HG03457 (cell line): ENCODE data around the gene CNMD.

Source experiments
- ATAC-seq: cut with Tn5 transposase; IDR thresholded peaks from one replicate; pipeline ENCODE4 v1.9.1; 2021; ENCODE audit warnings: moderate number of reproducible peaks; ENCODE audit not compliant: unreplicated experiment

CNMD gene

DNA sequence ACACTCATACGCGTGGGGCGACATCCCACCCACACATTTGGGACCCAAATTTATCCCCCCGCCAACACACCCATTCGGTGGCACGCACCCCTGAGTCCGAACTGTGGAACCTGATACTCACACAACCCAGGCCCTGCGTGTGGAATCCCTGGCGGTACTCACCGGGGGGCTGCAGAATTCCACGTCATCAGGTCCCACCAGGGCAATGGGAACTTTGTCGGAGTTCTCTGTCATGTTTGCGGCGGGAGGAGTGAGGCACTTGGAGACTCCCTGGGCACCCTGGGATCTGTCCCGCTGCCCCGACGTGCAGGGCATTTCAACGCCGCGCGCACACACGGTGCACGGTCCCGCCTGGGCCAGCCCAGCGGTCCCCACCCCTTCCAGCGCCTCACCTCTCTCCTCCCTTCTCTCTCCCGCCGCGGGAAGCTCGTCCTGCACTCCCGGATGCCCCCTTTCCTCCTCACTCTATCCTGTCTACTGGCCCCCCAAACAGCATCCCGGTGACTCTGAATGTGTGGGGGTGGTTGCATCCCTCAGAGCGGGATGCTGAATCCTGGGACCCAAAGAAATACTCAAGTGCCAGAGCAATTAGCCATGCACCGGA lies at the start of gene CNMD:
Gene CNMD (minus strand): TSS at position 353 of the 604 bp plus-strand sequence. CDS start 119 bp downstream, at position 234.
- ATAC-seq = no peak

DNA sequence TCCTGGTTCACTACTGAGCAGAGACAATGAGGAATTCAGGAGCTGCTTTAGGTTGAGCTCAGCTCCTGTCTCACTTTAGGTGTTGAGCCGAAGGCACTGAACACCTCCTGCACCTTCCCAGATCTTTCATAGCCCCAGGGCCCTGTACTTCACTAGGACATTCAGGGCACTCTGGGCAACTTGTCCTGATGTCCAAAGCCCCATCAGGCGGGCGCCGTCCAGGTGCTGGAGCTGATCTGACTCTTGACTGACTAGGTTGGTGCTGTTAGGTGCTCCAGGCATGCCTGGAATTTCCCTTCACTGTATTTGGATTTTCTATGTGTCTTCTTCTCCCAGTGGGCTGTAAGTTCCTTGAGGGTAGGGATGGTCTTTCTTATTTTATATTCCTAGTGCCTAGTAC lies 48.4 kb upstream of the CNMD start:
- no peak for ATAC-seq

DNA sequence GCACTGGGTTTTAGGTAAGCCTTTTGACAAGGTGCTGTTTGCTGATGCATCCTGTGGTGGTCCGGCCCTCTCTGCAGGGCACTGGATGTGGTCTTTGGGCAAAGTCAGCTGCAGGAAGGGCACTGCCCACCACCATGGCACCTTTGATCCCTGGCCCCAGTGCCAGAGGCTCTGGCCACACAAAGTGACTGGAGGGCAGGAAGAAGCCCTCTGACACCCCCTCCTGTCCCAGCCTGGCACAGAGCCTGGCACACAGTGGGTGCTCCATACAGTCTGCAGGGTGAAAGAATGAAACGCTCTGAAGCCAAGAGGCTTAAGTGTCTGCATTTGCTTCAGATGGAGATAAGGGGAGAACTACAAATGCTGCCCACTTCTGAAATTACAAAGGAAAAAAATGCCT lies 47.6 kb upstream of the CNMD start:
- ATAC-seq = no peak

DNA sequence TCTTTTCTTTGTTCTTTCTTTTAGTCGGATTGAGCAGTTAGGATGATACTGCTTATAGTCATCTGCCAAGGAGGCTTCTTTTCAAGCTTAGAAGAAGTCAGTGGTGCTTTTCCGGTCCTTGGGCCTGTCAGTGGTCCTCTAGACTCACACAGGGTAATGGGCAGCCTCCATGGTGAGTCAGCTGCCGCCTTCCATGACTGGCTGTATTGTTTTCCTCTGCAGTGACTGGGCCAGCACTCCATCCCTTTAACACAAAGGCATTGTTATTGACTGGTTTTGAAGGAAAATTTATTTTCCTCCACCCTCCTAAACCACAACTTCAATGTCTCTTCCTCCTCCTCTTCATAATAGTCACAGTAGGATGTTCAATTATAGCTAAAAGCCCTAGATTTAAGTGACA lies 47.1 kb upstream of the CNMD start:
- no peak for ATAC-seq

DNA sequence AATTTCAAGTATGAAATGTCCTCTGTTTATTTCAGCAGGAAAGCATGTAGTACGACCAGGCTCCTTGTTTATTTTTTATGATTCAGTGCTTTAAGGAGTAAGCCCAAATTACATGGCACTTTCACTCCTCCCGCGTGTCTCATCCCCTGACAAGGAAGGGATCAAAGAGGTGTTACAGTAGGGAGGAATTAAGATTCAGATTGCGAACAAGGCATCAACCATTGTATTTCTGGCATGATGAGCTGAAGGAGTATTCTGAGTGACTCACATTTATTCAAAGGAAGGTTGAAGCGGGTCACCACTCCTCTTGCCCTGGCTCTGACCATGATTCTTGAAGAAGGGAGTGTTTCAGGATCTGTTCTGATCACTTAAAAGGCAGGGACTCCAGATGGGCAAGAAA lies 46.1 kb upstream of the CNMD start:
- no peak for ATAC-seq

DNA sequence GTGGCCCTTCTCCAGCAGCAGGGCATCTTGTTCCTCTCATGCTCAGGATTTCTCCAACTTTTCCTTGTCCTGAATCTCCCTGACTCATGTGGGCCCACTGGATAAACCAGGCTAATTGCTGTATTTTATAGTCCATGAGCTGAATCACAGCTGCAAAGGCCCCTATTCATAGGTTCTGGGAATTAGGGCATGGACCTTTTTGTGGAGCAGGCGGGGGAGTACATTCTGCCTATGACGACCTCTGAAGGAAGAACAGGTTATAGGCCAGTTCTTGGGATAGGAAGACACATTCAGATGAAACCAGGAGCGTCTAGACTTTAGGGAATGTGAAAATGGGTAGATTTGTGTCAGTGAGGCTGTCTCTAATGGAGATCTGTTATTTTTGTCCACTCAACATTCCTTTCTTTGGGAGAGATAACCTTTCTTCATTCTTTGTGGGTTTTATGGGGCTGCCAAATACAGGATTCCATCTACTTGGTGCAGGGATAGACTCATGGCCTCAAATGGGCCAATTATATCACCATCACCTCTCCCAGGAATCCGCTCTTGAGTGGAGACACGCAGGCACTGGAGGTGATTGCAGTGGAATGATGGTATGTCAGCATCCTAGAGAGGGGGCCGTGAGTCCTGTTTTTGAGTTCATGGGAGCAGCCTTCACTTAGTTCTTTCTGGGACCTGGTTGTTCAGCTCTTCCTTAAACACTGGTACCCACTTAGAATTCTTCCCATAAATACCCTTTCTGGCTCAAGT lies 45.1 kb upstream of the CNMD start:
- no peak for ATAC-seq

DNA sequence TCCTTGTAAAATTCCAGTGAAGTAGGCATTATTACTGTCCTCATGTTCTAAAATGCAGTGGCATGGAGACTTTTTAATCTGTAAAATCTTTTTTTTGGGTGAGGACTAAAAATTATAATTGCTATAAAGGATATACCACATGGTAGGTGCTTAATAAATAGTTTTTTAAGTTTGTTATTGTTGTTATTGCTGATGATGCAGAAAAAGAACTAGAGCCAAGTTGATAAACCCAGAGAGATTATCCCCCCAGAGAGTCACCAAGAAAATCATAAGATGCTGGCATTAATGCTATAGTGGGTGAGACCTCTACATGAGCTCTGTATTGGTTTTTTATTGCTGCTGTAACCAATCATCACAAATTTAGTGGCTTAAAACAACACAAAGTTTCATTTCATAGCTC lies 44.3 kb upstream of the CNMD start:
- ATAC-seq = no peak

DNA sequence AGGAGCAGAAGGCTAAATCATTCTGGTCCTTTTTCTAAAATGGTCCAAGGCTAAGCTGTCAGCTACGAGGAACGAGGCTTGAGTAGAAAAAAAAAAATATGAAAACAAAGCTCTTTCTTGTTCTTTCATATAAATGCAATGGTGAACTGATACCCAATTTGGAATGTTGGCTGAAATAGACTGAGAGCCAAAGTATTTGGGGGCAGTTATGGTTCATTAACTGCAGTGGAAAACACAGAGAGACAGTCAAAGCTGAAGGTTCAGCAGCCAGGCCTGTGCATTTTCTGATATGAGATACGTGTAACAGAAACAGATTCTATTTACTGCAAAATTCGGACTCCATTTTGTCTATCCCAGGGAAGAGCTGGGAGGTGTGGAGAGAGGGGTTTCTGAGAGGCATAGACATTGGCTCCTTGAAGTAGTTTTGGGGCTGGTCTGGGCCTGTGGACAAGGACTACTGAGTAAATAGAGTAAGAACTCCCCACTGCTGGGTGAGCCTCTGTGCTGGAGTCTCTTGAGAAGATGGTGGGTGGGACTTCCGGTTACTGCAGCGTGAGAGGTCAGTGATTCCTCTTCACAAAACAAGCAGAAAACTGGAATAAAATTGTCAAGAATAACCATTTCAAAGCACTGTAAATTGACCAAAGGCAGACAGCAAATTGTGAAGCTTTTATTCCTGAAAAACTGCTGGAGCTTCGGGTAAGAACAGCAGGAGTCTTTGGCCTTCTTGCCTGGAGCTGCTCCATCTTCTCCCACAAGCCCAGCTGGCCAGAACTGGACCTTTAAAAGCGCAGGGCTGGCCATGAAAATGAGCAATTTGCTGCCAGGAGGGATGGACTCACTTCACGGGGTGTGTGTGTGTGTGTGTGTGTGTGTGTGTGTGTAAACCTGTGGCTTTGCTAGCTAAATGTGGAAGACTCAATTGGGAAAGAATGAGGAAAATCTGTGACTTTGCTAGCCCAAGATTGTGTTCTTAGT lies 43.1 kb upstream of the CNMD start:
- no peak for ATAC-seq

DNA sequence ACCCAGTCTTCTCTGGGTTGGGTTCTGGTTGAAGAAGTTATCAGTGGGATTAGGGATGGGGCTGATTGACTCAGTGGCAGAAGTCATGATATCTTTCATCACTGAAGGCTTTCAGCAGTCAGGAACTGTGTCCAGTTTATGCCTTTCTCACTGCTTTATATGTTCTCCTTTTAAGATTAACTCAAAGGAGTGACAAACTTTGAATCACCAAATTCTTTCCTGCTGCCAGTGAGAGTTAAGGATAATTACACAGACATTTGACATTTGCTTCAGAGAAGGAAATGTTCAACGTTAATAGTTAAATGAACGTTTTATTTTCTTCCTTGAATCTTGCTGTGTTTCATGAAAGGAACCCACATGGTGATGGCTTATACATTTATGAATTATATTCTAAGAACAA lies 41.0 kb upstream of the CNMD start:
- ATAC-seq = no peak

DNA sequence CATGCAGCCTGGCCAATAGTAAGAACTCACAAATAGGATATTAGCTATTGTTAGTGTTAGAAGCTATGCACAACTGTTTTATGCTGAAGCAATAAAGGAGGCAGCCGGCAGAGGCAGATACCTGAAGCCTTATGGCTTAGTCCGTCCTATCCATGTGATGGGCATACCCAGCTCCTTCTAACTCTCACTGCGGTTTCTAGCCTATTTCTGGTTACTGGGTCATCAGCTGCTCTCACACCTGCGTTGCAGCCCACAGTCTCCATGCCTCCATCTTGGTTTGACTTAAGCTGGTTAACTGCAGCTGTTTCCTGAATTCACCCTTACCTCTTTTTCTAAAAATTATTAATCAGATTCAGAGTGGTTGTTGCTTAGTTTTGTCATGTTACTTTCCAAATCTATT lies 40.5 kb upstream of the CNMD start:
- no peak for ATAC-seq

DNA sequence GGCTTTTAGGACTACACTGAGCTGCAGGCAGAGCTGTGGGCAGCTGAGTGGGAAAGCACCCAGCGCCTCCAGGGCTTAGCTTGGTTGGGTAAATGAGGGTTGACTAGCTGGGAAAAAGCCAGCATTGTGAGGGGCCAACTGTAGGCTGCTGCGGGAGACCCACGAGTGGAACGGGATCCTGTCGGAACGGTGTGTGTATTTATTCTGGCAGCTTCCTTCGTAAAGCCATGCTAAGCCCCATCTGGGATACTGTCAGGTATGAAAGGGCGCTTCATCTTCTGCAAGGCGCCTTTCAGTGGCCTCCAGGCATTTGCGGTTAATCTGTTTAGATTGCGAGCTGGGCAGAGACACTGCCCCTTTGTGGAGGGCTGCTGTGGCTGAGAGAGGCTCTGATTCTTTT lies 39.5 kb upstream of the CNMD start:
- ATAC-seq = no peak

DNA sequence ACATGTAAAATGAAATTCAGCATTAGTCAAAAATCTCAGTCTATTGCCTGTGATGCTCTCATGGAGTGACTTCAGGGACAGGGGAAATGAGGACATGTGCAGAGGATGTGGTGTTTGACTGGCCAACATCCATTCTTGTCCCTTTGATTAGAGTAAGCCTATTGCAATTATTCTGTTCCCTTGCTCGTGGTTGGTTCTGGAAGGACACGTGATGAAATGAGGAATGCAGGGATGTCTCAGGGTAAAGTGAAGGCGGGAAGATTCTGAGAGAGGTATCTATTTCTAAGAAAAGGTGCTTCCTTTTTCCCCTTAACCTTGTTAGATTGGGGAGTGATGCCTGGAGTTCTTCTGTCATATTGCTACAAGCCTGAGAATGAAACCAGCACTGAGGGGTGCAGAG lies 37.1 kb upstream of the CNMD start:
- no peak for ATAC-seq

DNA sequence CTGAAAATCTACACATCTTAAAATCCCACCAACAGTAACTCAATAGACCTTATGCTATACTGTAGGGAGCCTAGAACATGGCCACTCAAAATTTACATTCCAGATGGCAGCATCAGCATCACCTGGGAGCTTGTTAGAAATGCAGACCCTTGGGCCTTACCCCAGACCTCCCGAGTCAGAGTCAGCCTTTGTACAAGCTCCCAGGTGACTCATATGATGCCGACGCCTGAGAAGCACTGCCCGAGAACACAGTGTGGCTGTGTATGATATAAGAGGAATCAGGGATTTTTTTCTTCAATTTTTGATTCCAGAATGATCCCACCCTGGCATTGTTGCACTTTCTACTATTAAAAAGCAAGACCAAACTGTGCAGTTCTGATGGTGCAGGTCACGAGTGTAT lies 35.9 kb upstream of the CNMD start:
- ATAC-seq = no peak

DNA sequence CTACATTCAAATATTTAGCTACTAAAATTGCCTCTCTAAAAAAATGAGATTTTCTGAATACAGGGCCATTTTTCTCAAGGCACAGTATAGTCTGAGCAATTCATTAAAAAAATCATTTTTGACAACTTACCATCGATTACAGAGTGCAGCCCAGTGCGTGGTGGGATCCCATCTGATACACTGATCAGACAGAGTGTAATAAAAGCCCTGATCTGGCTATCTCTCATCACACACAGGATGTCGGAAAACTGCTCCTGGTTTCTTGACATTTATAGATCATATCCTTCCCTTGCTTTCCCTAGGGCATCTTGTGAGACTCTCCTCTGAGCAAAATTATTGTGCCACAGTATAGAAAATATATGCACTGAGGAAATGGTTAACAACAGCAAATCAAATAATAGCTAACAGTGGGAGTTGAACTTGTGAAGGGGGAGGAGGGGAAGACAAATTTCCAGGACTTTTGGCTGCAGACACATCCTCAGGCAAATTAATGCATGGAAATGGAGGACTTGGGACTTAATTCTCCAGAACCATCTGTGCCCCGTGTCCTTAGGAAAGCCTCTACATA lies 28.4 kb upstream of the CNMD start:
- no peak for ATAC-seq

DNA sequence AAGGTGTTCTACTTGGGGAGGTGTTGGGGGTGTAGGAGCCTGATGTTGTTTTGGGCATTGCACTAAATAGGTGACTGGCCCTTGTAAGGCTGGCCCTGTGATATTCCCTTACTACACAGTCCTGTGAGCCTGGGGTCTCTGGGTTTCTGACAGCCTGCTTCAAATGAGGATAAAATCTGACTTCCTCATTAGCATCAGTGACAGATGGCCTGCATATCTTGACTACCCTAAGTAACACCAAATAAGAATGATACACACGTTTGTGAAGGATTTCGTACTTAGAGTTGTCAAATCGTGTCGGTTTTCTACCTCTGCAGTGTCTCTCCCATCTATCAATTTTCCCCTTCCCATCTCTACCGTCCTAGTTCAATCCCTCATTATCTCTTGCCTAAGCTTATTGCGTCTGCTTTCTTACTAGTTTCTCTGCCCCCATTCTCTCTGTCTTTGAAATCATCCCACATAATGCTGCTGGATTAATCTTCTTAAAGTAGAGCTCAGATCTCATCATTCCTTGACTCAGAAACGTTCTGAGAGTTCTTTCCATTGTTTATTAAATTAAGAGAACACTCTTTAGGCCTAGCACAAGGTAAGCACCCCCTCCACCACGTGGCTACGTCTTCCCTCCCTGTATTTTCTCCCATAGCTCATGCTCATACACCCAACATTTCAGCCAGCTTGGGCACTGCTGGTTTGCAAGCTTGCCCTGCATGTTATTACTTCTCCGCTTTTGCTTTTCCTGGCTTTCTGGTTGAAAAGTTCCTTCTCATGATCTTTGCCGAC lies 26.2 kb upstream of the CNMD start:
- ATAC-seq = no peak

DNA sequence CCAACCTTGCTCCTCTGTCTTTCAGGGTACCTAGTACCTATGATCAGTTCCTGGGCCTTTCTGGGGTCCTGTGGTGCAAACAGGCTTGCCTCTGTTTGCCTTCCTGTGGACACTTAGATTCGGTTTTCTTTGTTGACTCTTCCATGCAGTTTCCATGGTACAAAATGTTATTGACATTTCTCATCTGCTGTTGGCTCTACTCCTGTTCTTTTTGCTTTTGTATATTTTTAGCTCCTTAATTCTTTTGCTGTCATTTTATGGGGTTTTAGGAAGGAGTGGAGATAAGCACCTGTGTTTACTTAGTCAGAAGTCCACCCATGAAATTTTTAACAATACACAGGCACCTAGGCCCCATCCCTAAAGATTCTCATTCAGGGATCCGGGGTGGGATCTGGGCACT lies 20.5 kb upstream of the CNMD start:
- ATAC-seq = no peak

DNA sequence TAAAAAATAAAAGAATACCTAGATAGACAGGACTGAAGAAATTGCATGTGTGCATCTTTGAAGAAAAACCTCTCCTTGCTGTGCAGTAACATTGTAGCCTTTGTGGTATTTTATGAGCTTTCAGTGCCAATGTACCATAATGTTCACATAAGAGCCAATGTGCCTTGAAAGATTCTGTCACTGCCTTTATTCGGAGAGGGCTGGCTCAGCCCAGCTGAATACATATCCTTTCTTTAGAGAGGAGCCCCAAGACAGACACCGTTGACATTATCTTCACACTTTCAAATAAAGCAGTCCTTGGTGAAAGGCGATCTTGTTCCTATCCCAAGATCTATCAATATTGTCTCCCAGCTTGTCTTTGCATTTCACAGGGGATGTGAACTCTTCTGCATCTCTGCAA lies 18.5 kb upstream of the CNMD start:
- no peak for ATAC-seq

DNA sequence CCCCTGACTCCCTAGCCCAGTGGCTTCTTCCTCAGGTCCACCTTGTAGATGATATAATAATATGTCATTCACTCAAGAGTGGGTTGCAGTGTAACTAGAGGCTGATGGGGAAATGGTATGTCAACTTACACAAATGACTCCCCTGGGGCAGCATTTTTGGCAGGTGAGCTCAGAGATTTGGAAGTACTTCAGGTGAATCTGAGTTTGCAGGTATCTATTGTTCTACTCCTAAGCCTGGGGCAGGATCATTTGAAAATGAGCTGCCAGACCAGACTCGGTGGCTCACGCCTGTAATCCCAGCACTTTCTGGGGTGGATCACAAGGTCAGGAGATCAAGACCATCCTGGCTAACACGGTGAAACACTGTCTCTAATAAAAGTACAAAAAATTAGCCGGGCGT lies 11.6 kb upstream of the CNMD start:
- ATAC-seq = no peak

DNA sequence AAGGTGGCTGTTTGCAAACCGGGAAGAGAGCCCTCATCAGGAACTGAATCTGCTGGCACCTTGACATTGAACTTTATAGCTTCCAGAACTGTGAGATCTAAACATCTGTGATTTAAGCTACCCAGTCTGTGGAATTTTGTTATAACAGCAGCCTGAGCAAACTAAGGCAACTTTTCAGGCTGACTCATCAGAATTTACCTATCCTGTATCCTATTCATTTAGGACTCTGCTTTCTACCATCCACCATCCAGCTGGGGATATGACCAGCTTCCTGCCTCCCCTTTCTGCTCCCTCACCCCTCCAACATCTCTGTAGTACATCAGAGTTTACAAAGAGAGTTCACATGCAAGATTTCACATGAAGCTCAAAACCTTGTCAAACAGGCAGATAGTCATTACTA lies 11.1 kb upstream of the CNMD start:
- no peak for ATAC-seq

DNA sequence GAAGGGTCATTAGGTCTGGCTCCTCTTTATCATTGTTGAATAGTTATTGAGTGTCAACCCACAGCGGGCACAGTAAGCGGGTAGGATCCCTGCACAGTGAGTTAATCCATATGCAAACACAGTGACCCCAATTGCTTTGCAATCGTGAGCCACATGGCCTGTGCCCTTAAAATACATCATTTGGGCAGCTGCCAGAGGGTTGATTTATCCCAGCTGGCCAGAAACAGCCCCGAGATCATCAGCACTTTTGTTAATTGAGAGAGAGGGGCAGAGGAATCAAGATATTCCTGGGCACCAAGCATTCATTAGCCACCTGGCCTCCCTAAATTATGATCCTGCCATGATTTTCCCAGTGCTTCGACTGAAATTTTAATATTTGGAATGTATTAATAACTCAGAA lies 9.8 kb upstream of the CNMD start:
- no peak for ATAC-seq

DNA sequence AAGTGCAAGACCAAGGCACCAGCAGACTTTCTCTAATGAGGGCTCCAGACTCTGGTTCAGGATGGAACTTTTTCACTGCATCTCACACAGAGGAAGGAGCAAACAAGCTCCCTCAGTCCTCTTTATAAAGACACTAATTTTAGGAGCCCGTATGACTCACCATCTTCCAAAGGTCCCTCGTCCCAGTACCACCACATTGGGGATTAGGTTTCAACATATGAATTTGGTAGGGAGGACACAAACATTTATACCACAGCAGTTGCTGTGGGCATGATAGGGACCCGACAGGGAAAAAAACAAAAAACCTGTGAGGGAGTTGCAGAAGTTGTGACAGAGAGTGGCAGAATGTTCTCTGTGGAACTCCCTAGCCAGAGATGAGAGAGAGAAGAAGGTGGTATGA lies 6.5 kb upstream of the CNMD start:
- no peak for ATAC-seq
